Dendritic cell treated with granulocyte-macrophage colony-stimulating factor and Interleukin-4, amounts not matched to agents 40 ng/mL and 50 ng/mL, for 4 days (primary cell): ENCODE results near the gene ATP6V0D1.

Experiments used
- H3K27ac Mint-ChIP-seq: one replicate; pipeline ENCODE4 v1.8.0; 2022; ENCODE audit warnings: mild to moderate bottlenecking, mixed read lengths
- H3K27me3 Mint-ChIP-seq: one replicate; pipeline ENCODE4 v1.8.0; 2022; ENCODE audit warnings: mild to moderate bottlenecking, mixed read lengths
- H3K36me3 Mint-ChIP-seq: one replicate; pipeline ENCODE4 v1.8.0; 2022; ENCODE audit warnings: low read depth, mixed read lengths
- H3K4me1 Mint-ChIP-seq: one replicate; pipeline ENCODE4 v1.8.0; 2022; ENCODE audit warnings: low read depth, mixed read lengths
- H3K4me3 Mint-ChIP-seq: one replicate; pipeline ENCODE4 v1.8.0; 2022; ENCODE audit warnings: mild to moderate bottlenecking, moderate library complexity, mixed read lengths
- H3K9me3 Mint-ChIP-seq: one replicate; pipeline ENCODE4 v1.8.0; 2022; ENCODE audit warnings: mixed read lengths
- intact Hi-C: fragments of 100-400 bp; cut with micrococcal nuclease; formaldehyde crosslinking; loops from one replicate; pipeline ENCODE4 v1.15.0; 2022

ATP6V0D1 gene

GRCh38 chr16:67483731-67484525 is 3.0 kb upstream of the ATP6V0D1 start:
- Mint-ChIP-seq H3K27me3 (no peaks in the 10 kb centered on the region), H3K4me1 (peaks cover 75% of the 10 kb centered on the region), H3K36me3 (peaks cover 38% of the 10 kb centered on the region), H3K27ac (peak overlapping the region; percentile 46), H3K9me3 (no peaks in the 10 kb centered on the region), H3K4me3 (no peak overlapping the region)
- intact Hi-C loops, result loop anchor here (5.0 kb wide), 1 partner anchor 33 kb away; no protein-coding TSS in a partner anchor

GRCh38 chr16:67483150-67483549 is 2.2 kb upstream of the ATP6V0D1 start, which contains the start of gene AGRP:
AGRP (minus strand) TSS chr16:67483547; CDS start chr16:67483398, 149 bp downstream.
- Mint-ChIP-seq H3K27ac (peak within 1 kb of the TSS; percentile 100), H3K9me3 (no peaks in the 10 kb centered on the region), H3K4me1 (peaks cover 75% of the 10 kb centered on the region), H3K4me3 (peak within 1 kb of the TSS; percentile 100), H3K36me3 (peaks cover 46% of the 10 kb centered on the region), H3K27me3 (no peaks in the 10 kb centered on the region)
- intact Hi-C loops, result loop anchor here (5.0 kb wide), 1 partner anchor 34 kb away; no protein-coding TSS in a partner anchor

DNA sequence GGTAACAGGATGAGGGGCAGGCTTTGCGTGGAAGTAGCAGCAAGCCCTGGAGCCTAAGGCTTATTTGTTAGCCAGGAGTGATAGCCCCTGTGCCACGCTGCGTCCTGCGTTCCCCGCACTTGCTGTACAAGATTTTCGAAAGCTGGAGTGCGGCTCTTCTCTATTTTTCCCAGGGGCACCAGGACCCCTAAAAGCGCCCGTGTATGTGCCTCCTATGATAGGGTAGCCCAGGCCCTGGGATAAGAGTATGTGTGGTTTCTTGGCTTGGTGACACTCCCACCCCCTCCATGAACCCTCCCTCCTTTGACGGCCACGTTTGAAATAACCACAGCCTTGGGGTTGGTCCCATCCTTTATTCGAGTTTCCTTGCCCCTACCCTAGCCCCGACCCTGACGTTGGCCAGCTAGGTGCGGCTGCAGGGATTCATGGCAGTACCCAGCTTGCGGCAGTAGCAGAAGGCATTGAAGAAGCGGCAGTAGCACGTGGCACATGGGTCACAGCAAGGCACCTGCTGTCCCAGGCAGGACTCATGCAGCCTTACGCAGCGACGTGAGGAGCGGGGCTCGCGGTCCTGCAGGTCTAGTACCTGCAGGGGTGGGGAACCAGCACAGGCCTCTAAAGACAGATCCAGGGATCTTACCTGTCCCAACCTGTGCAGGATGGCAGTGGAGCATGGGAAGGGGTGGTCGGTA is 1.4 kb upstream of the ATP6V0D1 start:
- Mint-ChIP-seq H3K4me1 (peaks cover 75% of the 10 kb centered on the region), H3K4me3 (peak overlapping the region; percentile 100), H3K9me3 (no peaks in the 10 kb centered on the region), H3K27ac (peak overlapping the region; percentile 100), H3K27me3 (no peaks in the 10 kb centered on the region), H3K36me3 (peaks cover 54% of the 10 kb centered on the region)
- intact Hi-C loops, result loop anchor here (5.0 kb wide), 1 partner anchor 35 kb away; no protein-coding TSS in a partner anchor

DNA sequence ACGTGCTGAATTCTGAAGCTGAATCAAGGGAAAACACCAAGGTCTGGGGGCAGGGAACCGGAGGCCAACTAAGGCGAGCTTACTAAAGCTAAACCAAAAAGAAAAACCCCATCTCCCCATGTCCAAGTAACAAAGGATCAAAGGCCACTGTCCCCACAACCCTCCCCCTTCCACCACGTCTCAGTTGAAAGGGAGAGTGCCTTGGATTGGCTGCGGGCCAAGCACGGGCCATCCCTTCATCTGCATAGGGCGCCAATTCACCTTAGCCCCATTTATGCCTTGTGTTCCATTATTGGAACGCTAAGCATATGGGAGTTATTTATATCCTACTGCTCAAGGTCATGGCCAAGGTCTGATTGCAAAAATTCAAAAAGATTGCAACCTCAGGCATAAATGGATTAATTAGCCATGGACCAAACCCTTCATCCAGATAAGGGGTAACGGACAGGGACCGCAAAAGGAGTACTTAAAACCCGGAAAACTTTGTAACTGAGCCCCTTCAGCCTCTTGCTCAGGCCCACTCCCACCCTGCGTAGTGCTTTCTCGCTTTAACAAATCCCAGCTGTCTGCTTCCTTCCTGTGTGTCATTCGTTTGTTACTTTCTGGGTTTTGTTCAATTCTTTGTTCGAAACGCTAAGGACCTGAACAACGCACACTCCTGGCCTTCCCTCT is 740 bp upstream of the ATP6V0D1 start:
- intact Hi-C loops, result loop anchor here (1.0 to 5.0 kb wide), 2 partner anchors 9 to 36 kb away; no protein-coding TSS in a partner anchor
- no peaks in the 10 kb centered on the region for H3K9me3 Mint-ChIP-seq
- peak overlapping the region; percentile 100 for H3K4me3 Mint-ChIP-seq
- H3K36me3 Mint-ChIP-seq, result peaks cover 58% of the 10 kb centered on the region
- H3K27me3 Mint-ChIP-seq, result no peaks in the 10 kb centered on the region
- peak overlapping the region; percentile 100 for H3K27ac Mint-ChIP-seq
- H3K4me1 Mint-ChIP-seq, result peaks cover 72% of the 10 kb centered on the region

DNA sequence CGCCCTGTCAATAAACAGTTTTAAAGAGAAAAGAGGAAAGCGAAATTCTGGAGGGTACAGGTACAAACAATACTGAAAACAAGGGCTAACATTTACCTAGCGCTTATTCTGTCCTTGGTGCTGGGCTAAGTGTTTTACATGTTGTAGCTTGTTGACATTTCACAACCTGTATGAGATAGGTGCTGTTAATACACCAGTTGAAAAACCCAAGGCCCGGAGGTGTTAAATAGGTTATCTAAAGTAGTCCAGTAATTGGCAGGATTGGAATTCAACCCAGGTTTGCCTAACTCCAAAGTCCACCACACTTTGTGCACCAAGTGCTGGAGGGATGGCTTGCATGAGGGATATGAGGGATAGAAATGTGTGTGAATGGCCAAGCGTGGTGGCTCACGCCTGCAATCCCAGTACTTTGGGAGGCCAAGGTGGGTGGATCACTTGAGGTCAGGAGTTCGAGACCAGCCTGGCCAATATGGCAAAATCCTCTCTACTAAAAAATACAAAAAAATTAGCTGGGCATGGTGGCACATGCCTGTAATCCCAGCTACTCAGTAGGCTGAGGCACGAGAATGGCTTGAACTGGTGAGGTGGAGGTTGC is 2.9 kb downstream of the ATP6V0D1 start:
- Mint-ChIP-seq H3K36me3 (peaks cover 60% of the 10 kb centered on the region), H3K4me1 (peaks cover 70% of the 10 kb centered on the region), H3K27me3 (no peaks in the 10 kb centered on the region), H3K9me3 (no peaks in the 10 kb centered on the region), H3K4me3 (peak overlapping the region; percentile 14), H3K27ac (no peak overlapping the region)
- intact Hi-C loops, result no loop called here

- Mint-ChIP-seq H3K27me3 (no peaks in the 10 kb centered on the region), H3K4me1 (peaks cover 85% of the 10 kb centered on the region), H3K9me3 (no peaks in the 10 kb centered on the region), H3K4me3 (no peak overlapping the region), H3K27ac (no peak overlapping the region), H3K36me3 (peaks cover 53% of the 10 kb centered on the region)
- intact Hi-C loops, result no loop called here
These were observed 6.2 kb downstream of the ATP6V0D1 start for GRCh38 chr16:67474551-67475455.

- peaks cover 37% of the 10 kb centered on the region for H3K36me3 Mint-ChIP-seq
- intact Hi-C loops, result no loop called here
- no peaks in the 10 kb centered on the region for H3K9me3 Mint-ChIP-seq
- H3K4me1 Mint-ChIP-seq, result peaks cover 84% of the 10 kb centered on the region
- no peak overlapping the region for H3K27ac Mint-ChIP-seq
- no peaks in the 10 kb centered on the region for H3K27me3 Mint-ChIP-seq
- no peak overlapping the region for H3K4me3 Mint-ChIP-seq
These were observed 9.1 kb downstream of the ATP6V0D1 start for GRCh38 chr16:67471758-67472384.

DNA sequence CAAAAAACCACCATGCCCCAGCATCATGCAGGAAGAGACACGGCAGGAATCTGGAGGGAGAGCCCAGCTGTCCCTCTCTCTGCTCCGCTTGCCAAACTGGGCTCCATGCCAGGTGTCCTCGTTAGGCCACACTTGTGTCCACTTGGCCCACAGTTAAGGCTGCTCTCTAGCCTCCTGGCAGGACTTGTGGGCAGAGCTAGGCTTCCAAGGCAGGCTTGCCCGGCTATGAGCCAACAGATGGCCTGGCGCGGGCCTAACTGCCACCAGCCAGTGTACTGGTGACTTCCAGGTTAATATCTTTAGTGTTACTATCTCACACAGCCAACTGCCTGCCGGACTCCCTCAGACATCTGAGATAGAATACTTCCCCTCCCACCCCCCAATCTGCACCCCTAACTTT is 10.6 kb downstream of the ATP6V0D1 start:
- peaks cover 92% of the 10 kb centered on the region for H3K4me1 Mint-ChIP-seq
- peak overlapping the region; percentile 0 for H3K27ac Mint-ChIP-seq
- no peak overlapping the region for H3K4me3 Mint-ChIP-seq
- H3K9me3 Mint-ChIP-seq, result no peaks in the 10 kb centered on the region
- peaks cover 48% of the 10 kb centered on the region for H3K36me3 Mint-ChIP-seq
- intact Hi-C loops, result no loop called here
- H3K27me3 Mint-ChIP-seq, result no peaks in the 10 kb centered on the region

DNA sequence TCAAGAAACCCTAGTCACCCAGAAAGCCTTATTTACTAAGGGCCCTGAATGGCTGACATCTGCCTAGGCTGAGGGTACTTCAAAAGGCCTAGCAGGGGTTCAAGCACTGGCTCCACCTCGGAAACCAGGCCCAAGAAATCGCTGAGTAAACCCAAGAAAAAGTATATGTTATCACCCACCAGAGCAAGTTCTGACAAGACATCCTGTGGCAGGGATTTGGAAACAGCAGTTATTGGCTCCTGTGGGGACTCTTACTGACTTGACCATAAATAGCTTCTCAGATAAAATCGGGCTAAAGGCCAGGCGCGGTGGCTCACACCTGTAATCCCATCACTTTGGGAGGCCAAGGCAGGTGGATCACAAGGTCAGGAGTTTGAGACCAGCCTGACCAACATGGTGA is 12.2 kb downstream of the ATP6V0D1 start:
- Mint-ChIP-seq H3K27me3 (no peaks in the 10 kb centered on the region), H3K4me1 (peaks cover 91% of the 10 kb centered on the region), H3K27ac (no peak overlapping the region)

DNA sequence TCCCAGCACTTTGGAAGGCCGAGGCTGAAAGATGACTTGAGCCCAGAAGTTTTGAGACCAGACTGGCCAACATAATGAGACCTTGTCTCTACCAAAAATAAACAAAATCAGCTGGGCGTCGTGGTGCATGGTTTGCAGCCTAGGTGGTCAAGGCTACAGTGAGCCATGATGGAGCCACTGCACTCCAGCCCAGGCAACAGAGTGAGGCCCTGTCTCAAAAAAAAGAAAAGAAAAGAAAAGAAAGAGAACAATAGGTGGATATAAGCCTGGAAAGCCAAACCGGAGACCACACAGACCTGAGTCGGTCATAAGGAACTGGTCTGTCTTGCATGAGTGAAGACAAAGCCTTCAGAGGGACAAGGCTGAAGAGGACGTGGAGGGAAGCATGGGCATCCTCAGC is 14.4 kb downstream of the ATP6V0D1 start:
- no peak overlapping the region for H3K27ac Mint-ChIP-seq
- H3K4me1 Mint-ChIP-seq, result peaks cover 91% of the 10 kb centered on the region
- peaks cover 56% of the 10 kb centered on the region for H3K36me3 Mint-ChIP-seq
- no peaks in the 10 kb centered on the region for H3K9me3 Mint-ChIP-seq
- H3K27me3 Mint-ChIP-seq, result no peaks in the 10 kb centered on the region
- intact Hi-C loops, result loop anchor here (1.0 kb wide), 1 partner anchor 38 kb away; no protein-coding TSS in a partner anchor
- H3K4me3 Mint-ChIP-seq, result no peak overlapping the region

More for the DNA sequence above, 12.2 kb downstream of the ATP6V0D1 start:
- Mint-ChIP-seq H3K9me3 (no peaks in the 10 kb centered on the region), H3K4me3 (no peak overlapping the region), H3K36me3 (peaks cover 44% of the 10 kb centered on the region)
- intact Hi-C loops, result no loop called here

GRCh38 chr16:67464565-67464964 is 16.4 kb downstream of the ATP6V0D1 start:
- intact Hi-C loops, result no loop called here
- H3K4me1 Mint-ChIP-seq, result peaks cover 95% of the 10 kb centered on the region
- H3K9me3 Mint-ChIP-seq, result no peaks in the 10 kb centered on the region
- H3K27me3 Mint-ChIP-seq, result no peaks in the 10 kb centered on the region
- H3K36me3 Mint-ChIP-seq, result peaks cover 74% of the 10 kb centered on the region
- no peak overlapping the region for H3K27ac Mint-ChIP-seq
- H3K4me3 Mint-ChIP-seq, result no peak overlapping the region

DNA sequence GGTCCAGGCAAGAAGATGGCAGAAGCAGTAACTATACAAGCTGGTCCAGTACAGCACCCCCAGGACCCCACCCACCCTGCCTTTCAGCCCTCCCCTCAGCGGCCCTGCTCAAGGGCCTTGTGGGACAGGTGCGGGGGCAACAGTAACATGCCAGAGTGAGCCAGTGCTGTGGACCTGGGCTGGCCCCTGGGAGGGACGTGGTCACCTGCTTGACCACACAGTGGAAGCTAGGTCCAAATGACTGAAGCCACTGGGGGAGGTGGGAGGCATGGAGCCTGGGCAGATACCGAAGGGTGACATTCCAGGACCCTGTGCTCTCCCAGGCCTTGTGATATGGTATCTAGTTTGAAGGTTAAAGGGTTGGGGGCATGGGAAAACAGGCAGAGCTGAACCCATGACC is 17.3 kb downstream of the ATP6V0D1 start:
- H3K27me3 Mint-ChIP-seq, result no peaks in the 10 kb centered on the region
- H3K27ac Mint-ChIP-seq, result no peak overlapping the region
- peaks cover 78% of the 10 kb centered on the region for H3K36me3 Mint-ChIP-seq
- intact Hi-C loops, result no loop called here
- H3K4me1 Mint-ChIP-seq, result peaks cover 97% of the 10 kb centered on the region
- H3K9me3 Mint-ChIP-seq, result no peaks in the 10 kb centered on the region
- no peak overlapping the region for H3K4me3 Mint-ChIP-seq
